Activated CD8-positive, alpha-beta memory T cell treated with anti-CD3 and anti-CD28 coated beads for 48 hours (primary cell): ENCODE measurements around the gene EVL.
"Not testable (repeated sequence)": the region's sequence is repeated elsewhere in the genome, so short reads cannot be mapped to it uniquely, and the experiment has no call there.

Experiments
- DNase-seq, 3 experiments: peaks; one replicate each; pipeline ENCODE4 v3.0.0-alpha.2; 2020; ENCODE audit warnings: low read depth in 2 of 3, low spot score in 2 of 3

Gene EVL

GRCh38 chr14:100159865-100160533, 94.8 kb downstream of the EVL start:
- DNase-seq = no peak

- DNase-seq = no peak
Observed at GRCh38 chr14:100160534-100160916, 95.3 kb downstream of the EVL start.

- no peak for DNase-seq
Observed at GRCh38 chr14:100165376-100165775, 100.2 kb downstream of the EVL start.

- DNase-seq = no peak
Observed at GRCh38 chr14:100165831-100166440, 100.7 kb downstream of the EVL start.

- no peak for DNase-seq
Observed at GRCh38 chr14:100168506-100168905, 103.3 kb downstream of the EVL start.

GRCh38 chr14:100170880-100171279, 105.7 kb downstream of the EVL start:
- DNase-seq = no peak

- DNase-seq = no peak
Observed at GRCh38 chr14:100172811-100173210, 107.6 kb downstream of the EVL start.

GRCh38 chr14:100173353-100173752, 108.1 kb downstream of the EVL start:
- no peak for DNase-seq

- DNase-seq = no peak
Observed at GRCh38 chr14:100176811-100177327, 111.6 kb downstream of the EVL start.

GRCh38 chr14:100178691-100179090, 113.5 kb downstream of the EVL start:
- DNase-seq = no peak

- not testable (repeated sequence) for DNase-seq
Observed at GRCh38 chr14:100180671-100181070, 115.4 kb downstream of the EVL start.

GRCh38 chr14:100181876-100182551, 116.8 kb downstream of the EVL start:
- DNase-seq = not testable (repeated sequence)

- no peak for DNase-seq
Observed at GRCh38 chr14:100187247-100187833, 122.1 kb downstream of the EVL start.

GRCh38 chr14:100188392-100189030, 123.3 kb downstream of the EVL start:
- no peak for DNase-seq

- no peak for DNase-seq
Observed at GRCh38 chr14:100190126-100190525, 124.9 kb downstream of the EVL start.

- no peak for DNase-seq
Observed at GRCh38 chr14:100191584-100192249, 126.5 kb downstream of the EVL start.

- peak in 1 of 3 experiments; percentile 23 for DNase-seq
Observed at GRCh38 chr14:100192250-100192671, 127.0 kb downstream of the EVL start.

- peak; percentile 99 to 100 (median 100) for DNase-seq
Observed at GRCh38 chr14:100192672-100193416, 127.6 kb downstream of the EVL start.
